Measurements from ENCODE around the gene DNAJA3. TPM values are rescaled to one million over a fixed set of nuclear protein-coding genes. Genes with fewer than 3 reads are reported as not detected.

DNAJA3 gene
- total and polyA plus RNA-seq, 2 donors (not counting 3 experiments of a cell fraction or from before 2014, with no cell fraction given) = 33.4 to 45.4 TPM

GRCh38 chr16:4433228-4433627 lies 7.6 kb downstream of the DNAJA3 start:
- no peaks in the 10 kb centered on the region for H3K27me3 ChIP-seq (ENCODE audit: control insufficient read depth in 2 of 2, insufficient read depth in 2 of 2, low read length in 2 of 2)
- intact Hi-C loops (cut with micrococcal nuclease) (no loop called here), dilution Hi-C loops (cut with MboI; ENCODE audit: extremely low pct_ligation_motif_present, low sequenced_read_pairs) (no loop called here)
- H4K20me1 ChIP-seq (replicated peaks; ENCODE audit: control insufficient read depth, extremely low read depth, insufficient read depth, low read length) = no peaks in the 10 kb centered on the region
- no peak overlapping the region for H3K4me2 ChIP-seq (ENCODE audit: insufficient read depth, low read length)
- peaks cover 17% of the 10 kb centered on the region for H3K79me2 ChIP-seq (ENCODE audit: control insufficient read depth, insufficient read depth, low read length)
- H3K36me3 ChIP-seq (ENCODE audit: control insufficient read depth in 2 of 2, extremely low read depth in 1 of 2, insufficient read depth in 2 of 2, low read length in 2 of 2) = peaks cover 7 to 12% of the 10 kb centered on the region in 2 experiments
- H3K9me1 ChIP-seq (replicated peaks; ENCODE audit: control insufficient read depth, extremely low read depth, insufficient read depth, low read length) = no peaks in the 10 kb centered on the region
- no peak for DNase-seq (ENCODE audit: low read depth, low spot score)
- no peak for FAIRE-seq
- CTCF ChIA-PET = no interaction called here
- no peak for TF ChIP-seq CTCF (IDR thresholded peaks at IDR 0.05; ENCODE audit: extremely low read depth in 1 of 2, insufficient read depth in 1 of 2, low read depth in 1 of 2, low read length in 2 of 2)
- no peak for TF ChIP-seq GATA2 (IDR thresholded peaks at IDR 0.05; ENCODE audit: insufficient read depth, insufficient read length, low read depth, low read length)
- no peak for TF ChIP-seq POLR2A (IDR thresholded peaks at IDR 0.05; ENCODE audit: low read depth, low read length)
- no peak for TF ChIP-seq MAX (IDR thresholded peaks at IDR 0.05; ENCODE audit: insufficient read depth, insufficient read length)
- TF ChIP-seq FOS (IDR thresholded peaks at IDR 0.05; ENCODE audit: borderline replicate concordance, insufficient read depth, low read length) = no peak
- TF ChIP-seq MYC (IDR thresholded peaks at IDR 0.05; ENCODE audit: low read depth, low read length) = no peak
- no peak for TF ChIP-seq POLR2AphosphoS5 (IDR thresholded peaks at IDR 0.05; ENCODE audit: insufficient read depth, low read depth, low read length)
- TF ChIP-seq JUN (IDR thresholded peaks at IDR 0.05; ENCODE audit: borderline replicate concordance, insufficient read depth, insufficient read length, low read depth) = no peak
- no peak for TF ChIP-seq EZH2 (IDR thresholded peaks at IDR 0.05; ENCODE audit: borderline replicate concordance, low read depth, low read length, severe bottlenecking)
- POLR2A ChIA-PET = no interaction called here
- no TSS peak for BruUV-seq (replicated peaks)
- no peak overlapping the region for H3K27ac ChIP-seq (ENCODE audit: insufficient read depth, low read depth, low read length)
- no peak overlapping the region for H3K4me3 ChIP-seq (replicated peaks in 1 of 3; ENCODE audit: insufficient read depth in 1 of 3, low read depth in 1 of 3, low read length in 3 of 3)
- H3K9ac ChIP-seq (replicated peaks; ENCODE audit: extremely low read depth, insufficient read depth, low read length) = no peak overlapping the region
- H3K9me3 ChIP-seq (replicated peaks; ENCODE audit: control insufficient read depth, insufficient read depth, low read length) = no peaks in the 10 kb centered on the region
- no peak overlapping the region for H2AFZ ChIP-seq (ENCODE audit: low read depth, low read length)
- no peaks in the 10 kb centered on the region for H3K4me1 ChIP-seq (ENCODE audit: control insufficient read depth, extremely low read depth, insufficient read depth, low read length)

All from endothelial cell of umbilical vein (primary cell).